A549 (cell line): ENCODE results near the gene OTOP3. TPM values are rescaled to one million over a fixed set of nuclear protein-coding genes. Genes with fewer than 3 reads are reported as not detected.
A peak's percentile ranks its signal among the peaks of the same experiment; 100 is the strongest.

Source experiments
- ATAC-seq, 2 experiments: fragments of 200-7000 bp in 1 of 2; fragments of >200 bp in 1 of 2; cut with Nextera tagmentation in 1 of 2; cut with Tn5 transposase in 1 of 2; 3 replicates each; pipeline versions ENCODE4 v1.8.0 to v1.9.1; 2018 to 2020; ENCODE audit warnings: mild to moderate bottlenecking in 1 of 2, moderate library complexity in 1 of 2
- CTCF ChIA-PET: fragments of 300-600 bp; sonication (Branson Sonifier 250); formaldehyde crosslinking; extraction: SDS; loops from one replicate; lab custom pipeline; 2021; ENCODE audit warnings: antibody characterized with exemption, inconsistent platforms; lab: Yijun Ruan, JAX
- POLR2A ChIA-PET: fragments of 350-600 bp; formaldehyde crosslinking; extraction: SDS; loops from one replicate; lab custom pipeline; 2021; ENCODE audit warnings: antibody characterized with exemption, inconsistent platforms; lab: Yijun Ruan, JAX
- DNase-seq, 2 experiments: peaks; one replicate each; pipeline versions ENCODE4 v3.0.0 to v3.0.0-alpha.2; 2011 to 2016; ENCODE audit warnings: low read depth in 1 of 2, low spot score in 1 of 2
- FAIRE-seq: peaks from 2 replicates; lab custom pipeline; 2011; peaks lifted over from hg19 to GRCh38; lab: Jason Lieb, UNC
- H3K27ac ChIP-seq, 2 experiments: fragments of >200 bp; sonication (Bioruptor Twin); formaldehyde crosslinking; 3 replicates each; pipeline ENCODE4 v1.5.1; 2016 to 2017
- H3K4me1 ChIP-seq: fragments of >200 bp; sonication (Bioruptor Twin); formaldehyde crosslinking; 3 replicates; pipeline ENCODE4 v1.6.1; 2016
- H3K4me2 ChIP-seq: fragments of >200 bp; sonication (Bioruptor Twin); formaldehyde crosslinking; 3 replicates; pipeline ENCODE4 v1.6.1; 2016
- H3K4me3 ChIP-seq: fragments of >200 bp; sonication (Bioruptor Twin); formaldehyde crosslinking; 3 replicates; pipeline ENCODE4 v1.5.1; 2016
- H3K9me3 ChIP-seq: fragments of >200 bp; sonication (Bioruptor Twin); formaldehyde crosslinking; 3 replicates; pipeline ENCODE4 v1.6.1; 2016
- BCL3 ChIP-seq: fragments of >200 bp; sonication (Bioruptor Twin); formaldehyde crosslinking; IDR thresholded peaks from 3 replicates; pipeline ENCODE4 v1.6.1; 2016
- CBX8 ChIP-seq: fragments of 200-600 bp; sonication (generic); IDR thresholded peaks from 2 replicates; pipeline ENCODE4 v1.6.1; 2016
- GATA3 ChIP-seq: IDR thresholded peaks from 2 replicates; pipeline ENCODE4 v1.6.1; 2012; ENCODE audit warnings: borderline replicate concordance
- HDAC2 ChIP-seq: fragments of 200-600 bp; sonication (generic); IDR thresholded peaks from 2 replicates; pipeline ENCODE4 v1.6.1; 2016
- HMGXB4 ChIP-seq: fragments of 250-450 bp; sonication (Bioruptor Pico); IDR thresholded peaks from 2 replicates; pipeline ENCODE4 v1.5.0; 2021; ENCODE audit warnings: mild to moderate bottlenecking, moderate library complexity, borderline replicate concordance
- MYC ChIP-seq: IDR thresholded peaks from 2 replicates; pipeline ENCODE4 v1.6.1; 2012; ENCODE audit warnings: mild to moderate bottlenecking, inconsistent platforms, low read length, improper control_type of control experiment, borderline replicate concordance
- PBX3 ChIP-seq: IDR thresholded peaks from 2 replicates; pipeline ENCODE4 v1.6.1; 2012
- ZC3H11A ChIP-seq: fragments of 450-650 bp; IDR thresholded peaks from 2 replicates; pipeline ENCODE4 v1.6.1; 2014; ENCODE audit warnings: antibody characterized with exemption, mild to moderate bottlenecking
- ZFP36 ChIP-seq: fragments of 450-650 bp; IDR thresholded peaks from 2 replicates; pipeline ENCODE4 v1.6.1; 2014; ENCODE audit warnings: borderline replicate concordance; ENCODE audit not compliant: partially characterized antibody
- ZNF302 ChIP-seq: fragments of 250-450 bp; sonication (Bioruptor Pico); IDR thresholded peaks from 2 replicates; pipeline ENCODE4 v1.9.0; 2021; ENCODE audit warnings: inconsistent platforms, mild to moderate bottlenecking, moderate library complexity
- WGBS: methylation state at CpG from one replicate; pipeline ENCODE4 v1.1.6; 2017; ENCODE audit errors: missing lambda C conversion rate; 5-methylcytosine and 5-hydroxymethylcytosine counted together
- polyA plus RNA-seq, 4 experiments: library from polyadenylated mRNA; depleted of rRNA in 3 of 4; stranded (reverse); fragments of >200 nt; fragmentation: RNase III in 1 of 4; extraction: RNeasy Plus Mini Kit Qiagen cat#74134 plus additional on column Dnase treatment in 1 of 4; gene quantifications; 2 replicates in 3 of 4; 3 replicates in 1 of 4; pipeline ENCODE4 v1.2.3, GENCODE V29; 2011 to 2017

The OTOP3 gene
- polyA plus RNA-seq, 2 of the 4 experiments (the other 2 are of a cell fraction), result not detected

GRCh38 chr17:74920642-74921025, 15.1 kb upstream of the OTOP3 start:
- no peak overlapping the region for H3K4me2 ChIP-seq
- ChIA-PET POLR2A (interaction anchor here (1.4 kb wide), 1 partner anchor 47 kb away, joined by 9 read pairs; the partner anchor contains the start of gene FDXR), CTCF (interaction anchor here (0.9 to 42.0 kb wide), 15 partner anchors 10 to 308 kb away, joined by 3 to 1448 read pairs (median 4); partner anchors contain the start of genes HID1 and OTOP3)
- no peaks in the 10 kb centered on the region for H3K9me3 ChIP-seq
- H3K4me1 ChIP-seq, result peaks cover 19% of the 10 kb centered on the region; the same call in 2 of the 3 replicates
- TF ChIP-seq HDAC2 (no peak), GATA3 (no peak)
- TF ChIP-seq, all 56 proteins: peak for 0
- no peak for DNase-seq
- Histone ChIP-seq H3K4me3 (no peak overlapping the region), H3K27ac (no peak overlapping the region)
- no peak for FAIRE-seq
- 70% methylated on average over 4 of the region's 6 CpGs for WGBS
- ATAC-seq, result peak; percentile 0 to 2; a peak in 3 of 6 replicates

- no peak overlapping the region for H3K4me2 ChIP-seq
- FAIRE-seq, result no peak
- 0 out of 6 replicates have a peak, but pooled peaks have one; percentile 0 to 2 for ATAC-seq
- H3K9me3 ChIP-seq, result no peaks in the 10 kb centered on the region
- TF ChIP-seq ZNF302 (CRISPR knock-in tag) (no peak), MYC (no peak), PBX3 (no peak), ZFP36 (no peak), BCL3 (no peak), CBX8 (no peak), ZC3H11A (no peak)
- 77% methylated on average over 19 of the region's 19 CpGs for WGBS
- peaks cover 19% of the 10 kb centered on the region; the same call in 2 of the 3 replicates for H3K4me1 ChIP-seq
- POLR2A ChIA-PET, result interaction anchor here (1.4 kb wide), 1 partner anchor 48 kb away, joined by 9 read pairs; the partner anchor contains the start of gene FDXR
- H3K27ac ChIP-seq, result no peak overlapping the region
- DNase-seq, result no peak
- CTCF ChIA-PET, result interaction anchor here (0.6 to 42.0 kb wide), 16 partner anchors 11 to 193 kb away, joined by 3 to 1448 read pairs (median 3); partner anchors contain the start of genes HID1 and OTOP3
- no peak overlapping the region for H3K4me3 ChIP-seq
These were observed 14.5 kb upstream of the OTOP3 start for GRCh38 chr17:74921026-74921681.

- POLR2A ChIA-PET, result interaction anchor here (1.4 kb wide), 1 partner anchor 48 kb away, joined by 9 read pairs; the partner anchor contains the start of gene FDXR
- H3K4me2 ChIP-seq, result no peak overlapping the region
These were observed 13.9 kb upstream of the OTOP3 start for GRCh38 chr17:74921769-74922168.

More at GRCh38 chr17:74921769-74922168, 13.9 kb upstream of the OTOP3 start:
- TF ChIP-seq ZC3H11A, result no peak
- TF ChIP-seq HDAC2, result no peak
- no peak for TF ChIP-seq HMGXB4
- H3K27ac ChIP-seq, result no peak overlapping the region
- CTCF ChIA-PET, result interaction anchor here (0.6 to 42.0 kb wide), 14 partner anchors 11 to 582 kb away, joined by 3 to 1448 read pairs (median 3); partner anchors contain the start of genes HID1 and OTOP3
- ATAC-seq (no peak), DNase-seq (no peak), FAIRE-seq (no peak)
- H3K4me1 ChIP-seq, result peaks cover 19% of the 10 kb centered on the region; the same call in 2 of the 3 replicates
- WGBS, result 100% methylated on average over 2 of the region's 2 CpGs
- H3K9me3 ChIP-seq, result no peaks in the 10 kb centered on the region
- no peak overlapping the region for H3K4me3 ChIP-seq
